ENCODE measurements around the gene KLF7. TPM values are rescaled to one million over a fixed set of nuclear protein-coding genes. Genes with fewer than 3 reads are reported as not detected.

Gene KLF7
- total RNA-seq, 1 donor from 2014 or later, result 35.8 TPM

DNA sequence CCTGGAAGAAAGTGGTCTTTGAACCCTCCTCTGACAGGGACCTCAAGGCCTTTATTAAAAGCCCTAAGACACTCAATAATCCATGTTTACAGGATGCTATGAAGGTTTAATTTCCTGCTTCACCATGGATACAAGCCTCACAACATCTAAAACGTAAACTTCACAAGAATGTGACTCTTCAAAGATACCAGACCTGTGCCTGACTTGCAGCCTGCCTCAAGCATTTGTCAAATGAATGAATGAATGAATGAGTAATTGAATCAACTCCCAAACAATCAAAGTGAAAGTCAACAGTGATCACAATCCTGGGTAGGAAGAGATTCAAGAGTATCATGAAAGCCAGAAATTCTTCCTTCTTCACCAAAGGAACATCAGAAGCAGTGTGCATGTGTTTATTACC lies 30.4 kb downstream of the KLF7 start:
- H3K27ac Mint-ChIP-seq, result no peak overlapping the region
- H3K4me1 Mint-ChIP-seq, result peaks cover 66% of the 10 kb centered on the region
- ChIA-PET CTCF (interaction anchor here (1.0 kb wide), 1 partner anchor 13 kb away, joined by 3 read pairs; no protein-coding TSS in a partner anchor), POLR2A (interaction anchor here (0.6 to 2.1 kb wide), 2 partner anchors 30 to 334 kb away, joined by 4 to 13 read pairs; partner anchors contain the start of gene KLF7)
- H3K36me3 Mint-ChIP-seq (ENCODE audit: low read depth), result peaks cover 14% of the 10 kb centered on the region
- peak overlapping the region; percentile 4 for H3K4me3 Mint-ChIP-seq
- no peaks in the 10 kb centered on the region for H3K27me3 Mint-ChIP-seq
- DNase-seq (no peak), ATAC-seq (ENCODE audit: low read depth) (no peak)
- no peaks in the 10 kb centered on the region for H3K9me3 Mint-ChIP-seq
- TF ChIP-seq, protein P1, sequence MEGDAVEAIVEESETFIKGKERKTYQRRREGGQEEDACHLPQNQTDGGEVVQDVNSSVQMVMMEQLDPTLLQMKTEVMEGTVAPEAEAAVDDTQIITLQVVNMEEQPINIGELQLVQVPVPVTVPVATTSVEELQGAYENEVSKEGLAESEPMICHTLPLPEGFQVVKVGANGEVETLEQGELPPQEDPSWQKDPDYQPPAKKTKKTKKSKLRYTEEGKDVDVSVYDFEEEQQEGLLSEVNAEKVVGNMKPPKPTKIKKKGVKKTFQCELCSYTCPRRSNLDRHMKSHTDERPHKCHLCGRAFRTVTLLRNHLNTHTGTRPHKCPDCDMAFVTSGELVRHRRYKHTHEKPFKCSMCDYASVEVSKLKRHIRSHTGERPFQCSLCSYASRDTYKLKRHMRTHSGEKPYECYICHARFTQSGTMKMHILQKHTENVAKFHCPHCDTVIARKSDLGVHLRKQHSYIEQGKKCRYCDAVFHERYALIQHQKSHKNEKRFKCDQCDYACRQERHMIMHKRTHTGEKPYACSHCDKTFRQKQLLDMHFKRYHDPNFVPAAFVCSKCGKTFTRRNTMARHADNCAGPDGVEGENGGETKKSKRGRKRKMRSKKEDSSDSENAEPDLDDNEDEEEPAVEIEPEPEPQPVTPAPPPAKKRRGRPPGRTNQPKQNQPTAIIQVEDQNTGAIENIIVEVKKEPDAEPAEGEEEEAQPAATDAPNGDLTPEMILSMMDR (IDR thresholded peaks at IDR 0.05), result no peak
- intact Hi-C loops (cut with micrococcal nuclease), result no loop called here

DNA sequence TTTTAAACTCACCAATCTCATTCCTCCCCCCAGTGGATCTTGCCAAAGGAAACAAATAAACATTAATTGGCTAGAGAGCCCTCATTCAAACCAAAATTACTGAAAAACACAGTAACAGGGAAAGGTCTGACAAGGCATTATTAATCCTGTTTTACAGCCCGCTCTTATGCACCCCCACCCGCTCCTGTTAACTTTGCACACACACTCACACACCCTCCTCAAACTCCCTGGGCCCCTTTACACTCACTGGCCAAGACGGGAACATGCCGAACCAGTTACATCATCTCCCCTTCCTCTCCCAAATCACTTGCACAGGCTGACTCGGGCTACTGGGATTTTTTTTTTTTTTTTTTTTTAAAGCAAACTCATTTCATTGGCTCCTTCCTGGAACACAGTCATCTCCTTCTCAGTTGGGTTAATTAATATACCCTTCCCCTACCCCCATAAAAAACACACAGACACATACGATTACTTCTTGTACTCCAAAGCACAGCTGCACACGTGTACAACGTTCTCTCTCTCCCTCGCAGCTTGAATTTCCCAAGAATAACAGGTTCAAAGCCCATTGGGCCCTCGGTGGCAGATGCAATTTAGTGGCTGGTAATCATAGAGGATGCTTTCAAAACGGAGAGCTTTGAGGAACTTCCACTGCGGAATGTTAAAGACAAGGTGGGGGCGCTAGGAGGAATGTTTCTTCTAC lies 31.8 kb downstream of the KLF7 start:
- TF ChIP-seq, protein P1 (IDR thresholded peaks at IDR 0.05), result no peak
- ATAC-seq (ENCODE audit: low read depth), result no peak
- intact Hi-C loops (cut with micrococcal nuclease), result no loop called here
- H3K9me3 Mint-ChIP-seq, result no peaks in the 10 kb centered on the region
- ChIA-PET CTCF (interaction anchor here (1.0 kb wide), 1 partner anchor 14 kb away, joined by 3 read pairs; no protein-coding TSS in a partner anchor), POLR2A (interaction anchor here (2.1 kb wide), 1 partner anchor 31 kb away, joined by 13 read pairs; the partner anchor contains the start of gene KLF7)
- no peak overlapping the region for H3K27ac Mint-ChIP-seq
- H3K27me3 Mint-ChIP-seq, result no peaks in the 10 kb centered on the region
- peaks cover 68% of the 10 kb centered on the region for H3K4me1 Mint-ChIP-seq
- no peak overlapping the region for H3K4me3 Mint-ChIP-seq
- no peak for DNase-seq
- peaks cover 15% of the 10 kb centered on the region for H3K36me3 Mint-ChIP-seq (ENCODE audit: low read depth)

DNA sequence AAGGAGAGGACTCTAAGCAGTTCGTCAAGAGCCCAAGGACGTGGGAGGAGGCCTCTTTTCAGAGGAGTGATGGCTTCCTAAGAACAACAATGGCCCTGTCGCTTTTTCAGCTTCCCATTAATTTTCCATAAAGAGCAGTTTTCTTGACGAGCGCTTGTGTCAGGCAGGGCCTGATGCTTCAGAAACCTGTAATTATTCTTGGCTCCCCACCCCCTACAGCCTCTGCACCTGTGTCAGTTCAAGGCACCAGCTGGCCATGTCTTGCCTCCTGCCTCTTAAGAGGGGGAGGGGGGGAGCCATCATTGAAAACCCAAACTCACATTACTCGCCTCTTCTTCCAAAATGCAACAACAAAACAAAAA lies 32.3 kb downstream of the KLF7 start:
- Mint-ChIP-seq H3K27me3 (no peaks in the 10 kb centered on the region), H3K9me3 (peaks cover 3% of the 10 kb centered on the region), H3K27ac (no peak overlapping the region), H3K4me3 (no peak overlapping the region), H3K4me1 (peaks cover 68% of the 10 kb centered on the region), H3K36me3 (ENCODE audit: low read depth) (peaks cover 12% of the 10 kb centered on the region)
- TF ChIP-seq, protein P1 (IDR thresholded peaks at IDR 0.05), result no peak
- ATAC-seq (ENCODE audit: low read depth), result no peak
- ChIA-PET POLR2A (interaction anchor here (2.1 kb wide), 1 partner anchor 32 kb away, joined by 13 read pairs; the partner anchor contains the start of gene KLF7), CTCF (no interaction called here)
- intact Hi-C loops (cut with micrococcal nuclease), result no loop called here
- DNase-seq, result no peak

DNA sequence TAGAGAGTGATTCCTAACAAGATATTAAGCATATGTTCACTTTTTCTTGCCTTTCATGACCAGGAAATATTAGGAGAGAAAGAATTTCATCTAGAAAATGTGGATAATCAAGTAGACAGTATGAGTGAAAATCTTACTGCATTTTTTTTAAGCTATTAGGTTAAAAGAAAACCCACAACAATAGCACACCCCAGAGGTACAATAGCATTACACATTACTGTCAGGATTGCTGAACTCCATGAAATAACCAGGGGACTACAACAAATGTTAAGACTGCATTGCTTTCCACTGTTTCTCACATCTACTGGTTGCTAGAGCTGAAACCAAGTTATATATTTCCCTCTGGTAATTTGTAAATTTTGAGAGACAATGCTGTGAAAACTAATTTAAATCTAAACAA lies 33.7 kb downstream of the KLF7 start:
- peaks cover 18% of the 10 kb centered on the region for H3K36me3 Mint-ChIP-seq (ENCODE audit: low read depth)
- H3K27me3 Mint-ChIP-seq, result no peaks in the 10 kb centered on the region
- DNase-seq, result no peak
- CTCF ChIA-PET, result no interaction called here
- H3K4me1 Mint-ChIP-seq, result peaks cover 65% of the 10 kb centered on the region
- TF ChIP-seq, protein P1 (IDR thresholded peaks at IDR 0.05), result no peak
- H3K9me3 Mint-ChIP-seq, result peaks cover 3% of the 10 kb centered on the region
- no peak for ATAC-seq (ENCODE audit: low read depth)
- POLR2A ChIA-PET, result interaction anchor here (1.3 kb wide), 1 partner anchor 34 kb away, joined by 6 read pairs; the partner anchor contains the start of gene KLF7
- H3K27ac Mint-ChIP-seq, result no peak overlapping the region
- intact Hi-C loops (cut with micrococcal nuclease), result no loop called here
- H3K4me3 Mint-ChIP-seq, result no peak overlapping the region

DNA sequence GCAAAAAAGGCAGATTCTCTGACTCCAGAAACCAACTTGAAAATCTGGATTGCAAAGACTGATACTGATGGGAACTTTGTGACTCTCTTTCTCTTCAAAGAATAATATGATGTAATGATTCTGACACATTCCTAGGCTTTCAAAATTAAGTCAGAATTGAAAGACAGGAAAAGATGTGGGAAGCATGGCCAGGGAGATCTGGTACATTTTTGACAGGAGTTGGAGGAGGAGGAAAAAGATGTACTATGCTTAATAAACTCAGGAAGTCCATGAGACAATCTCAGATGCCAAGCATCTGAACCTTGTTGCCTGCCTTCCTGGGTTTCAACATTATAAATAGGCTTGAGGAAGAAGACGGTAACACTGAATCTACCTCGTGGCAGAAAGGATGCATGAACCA lies 34.2 kb downstream of the KLF7 start:
- Mint-ChIP-seq H3K27me3 (no peaks in the 10 kb centered on the region), H3K36me3 (ENCODE audit: low read depth) (peaks cover 19% of the 10 kb centered on the region), H3K27ac (no peak overlapping the region), H3K4me1 (peaks cover 66% of the 10 kb centered on the region), H3K9me3 (peaks cover 3% of the 10 kb centered on the region), H3K4me3 (no peak overlapping the region)
- intact Hi-C loops (cut with micrococcal nuclease), result no loop called here
- ATAC-seq (ENCODE audit: low read depth) (no peak), DNase-seq (no peak)
- ChIA-PET POLR2A (interaction anchor here (0.6 to 1.3 kb wide), 2 partner anchors 19 to 34 kb away, joined by 6 read pairs; partner anchors contain the start of gene KLF7), CTCF (no interaction called here)
- TF ChIP-seq, protein P1 (IDR thresholded peaks at IDR 0.05), result no peak

Measured in activated B cell treated with CpG ODN at 0.5 μM for 24 hours (primary cell).